Measurements from ENCODE around the gene ACAD10. TPM values are rescaled to one million over a fixed set of nuclear protein-coding genes. Genes with fewer than 3 reads are reported as not detected.

The ACAD10 gene
- total RNA-seq, 1 donor = 18.1 TPM

- DNase-seq (ENCODE audit: insufficient read length, low spot score, missing footprints) = no peak
- no peaks in the 10 kb centered on the region for H3K4me1 ChIP-seq (ENCODE audit: insufficient read depth, low read length)
- peaks cover 58% of the 10 kb centered on the region for H3K36me3 ChIP-seq (ENCODE audit: insufficient read depth, low read length)
- no peaks in the 10 kb centered on the region for H3K79me2 ChIP-seq (ENCODE audit: insufficient read depth, low read length)
- no peak overlapping the region for H3K4me3 ChIP-seq (ENCODE audit: insufficient read depth, low read length)
- H3K27me3 ChIP-seq (ENCODE audit: insufficient read depth, low read length) = no peaks in the 10 kb centered on the region
- H3K27ac ChIP-seq (ENCODE audit: low read depth, low read length) = no peak overlapping the region
- TF ChIP-seq CTCF (IDR thresholded peaks at IDR 0.05; ENCODE audit: extremely low read depth, low read depth, low read length) = no peak
- no peaks in the 10 kb centered on the region for H3K9me3 ChIP-seq (ENCODE audit: low read depth, low read length)
- no peak overlapping the region for H3K4me2 ChIP-seq (ENCODE audit: insufficient read depth, low read length)
- no peaks in the 10 kb centered on the region for H4K20me1 ChIP-seq (ENCODE audit: insufficient read depth, low read length)
- no peak overlapping the region for H2AFZ ChIP-seq (ENCODE audit: low read length)
Measured at GRCh38 chr12:111653596-111653995, 32.3 kb upstream of the ACAD10 start.

GRCh38 chr12:111655356-111655755 lies 30.5 kb upstream of the ACAD10 start:
- no peaks in the 10 kb centered on the region for H3K4me1 ChIP-seq (ENCODE audit: insufficient read depth, low read length)
- no peak for DNase-seq (ENCODE audit: insufficient read length, low spot score, missing footprints)
- no peaks in the 10 kb centered on the region for H3K27me3 ChIP-seq (ENCODE audit: insufficient read depth, low read length)
- H3K27ac ChIP-seq (ENCODE audit: low read depth, low read length) = no peak overlapping the region
- H3K79me2 ChIP-seq (ENCODE audit: insufficient read depth, low read length) = no peaks in the 10 kb centered on the region
- no peak overlapping the region for H3K4me2 ChIP-seq (ENCODE audit: insufficient read depth, low read length)
- H2AFZ ChIP-seq (ENCODE audit: low read length) = no peak overlapping the region
- TF ChIP-seq CTCF (IDR thresholded peaks at IDR 0.05; ENCODE audit: extremely low read depth, low read depth, low read length) = no peak
- no peaks in the 10 kb centered on the region for H3K9me3 ChIP-seq (ENCODE audit: low read depth, low read length)
- peaks cover 54% of the 10 kb centered on the region for H3K36me3 ChIP-seq (ENCODE audit: insufficient read depth, low read length)
- no peak overlapping the region for H3K4me3 ChIP-seq (ENCODE audit: insufficient read depth, low read length)
- H4K20me1 ChIP-seq (ENCODE audit: insufficient read depth, low read length) = no peaks in the 10 kb centered on the region

GRCh38 chr12:111656016-111656415 lies 29.8 kb upstream of the ACAD10 start:
- H3K4me3 ChIP-seq (ENCODE audit: insufficient read depth, low read length) = no peak overlapping the region
- no peaks in the 10 kb centered on the region for H3K79me2 ChIP-seq (ENCODE audit: insufficient read depth, low read length)
- no peak overlapping the region for H2AFZ ChIP-seq (ENCODE audit: low read length)
- no peak for TF ChIP-seq CTCF (IDR thresholded peaks at IDR 0.05; ENCODE audit: extremely low read depth, low read depth, low read length)
- no peaks in the 10 kb centered on the region for H4K20me1 ChIP-seq (ENCODE audit: insufficient read depth, low read length)
- peaks cover 52% of the 10 kb centered on the region for H3K36me3 ChIP-seq (ENCODE audit: insufficient read depth, low read length)
- no peak for DNase-seq (ENCODE audit: insufficient read length, low spot score, missing footprints)
- H3K27ac ChIP-seq (ENCODE audit: low read depth, low read length) = no peak overlapping the region
- H3K4me1 ChIP-seq (ENCODE audit: insufficient read depth, low read length) = no peaks in the 10 kb centered on the region
- no peak overlapping the region for H3K4me2 ChIP-seq (ENCODE audit: insufficient read depth, low read length)
- no peaks in the 10 kb centered on the region for H3K27me3 ChIP-seq (ENCODE audit: insufficient read depth, low read length)
- no peaks in the 10 kb centered on the region for H3K9me3 ChIP-seq (ENCODE audit: low read depth, low read length)

GRCh38 chr12:111664499-111664898 lies 21.4 kb upstream of the ACAD10 start:
- no peaks in the 10 kb centered on the region for H3K27me3 ChIP-seq (ENCODE audit: insufficient read depth, low read length)
- H3K4me2 ChIP-seq (ENCODE audit: insufficient read depth, low read length) = no peak overlapping the region
- H3K4me3 ChIP-seq (ENCODE audit: insufficient read depth, low read length) = no peak overlapping the region
- DNase-seq (ENCODE audit: insufficient read length, low spot score, missing footprints) = no peak
- H3K36me3 ChIP-seq (ENCODE audit: insufficient read depth, low read length) = peaks cover 34% of the 10 kb centered on the region
- no peaks in the 10 kb centered on the region for H3K9me3 ChIP-seq (ENCODE audit: low read depth, low read length)
- no peaks in the 10 kb centered on the region for H4K20me1 ChIP-seq (ENCODE audit: insufficient read depth, low read length)
- no peaks in the 10 kb centered on the region for H3K4me1 ChIP-seq (ENCODE audit: insufficient read depth, low read length)
- H2AFZ ChIP-seq (ENCODE audit: low read length) = no peak overlapping the region
- no peaks in the 10 kb centered on the region for H3K79me2 ChIP-seq (ENCODE audit: insufficient read depth, low read length)
- H3K27ac ChIP-seq (ENCODE audit: low read depth, low read length) = no peak overlapping the region
- TF ChIP-seq CTCF (IDR thresholded peaks at IDR 0.05; ENCODE audit: extremely low read depth, low read depth, low read length) = no peak
